GM23338 (cell line): Measurements from ENCODE around the gene SNX21. TPM values are rescaled to one million over a fixed set of nuclear protein-coding genes. Genes with fewer than 3 reads are reported as not detected.

Source experiments
- ATAC-seq: fragments of 200-7000 bp; cut with Tn5 transposase; 3 replicates; pipeline ENCODE4 v1.9.1; 2020
- DNase-seq: peaks from one replicate; pipeline ENCODE4 v3.0.0-alpha.2; 2015; ENCODE audit warnings: low spot score
- H2AFZ ChIP-seq: fragments of 200-600 bp; sonication (generic); 2 replicates; pipeline ENCODE4 v1.8.0; 2016; ENCODE audit warnings: antibody characterized with exemption, mild to moderate bottlenecking, moderate library complexity
- H3F3A ChIP-seq: fragments of 200-600 bp; sonication (generic); replicated peaks from 2 replicates; pipeline ENCODE4 v1.8.0; 2017; ENCODE audit warnings: antibody characterized with exemption, mixed run types, low read depth
- H3K27ac ChIP-seq: fragments of 200-600 bp; sonication (generic); 2 replicates; pipeline ENCODE4 v1.6.1; 2016; ENCODE audit warnings: low read depth
- H3K27me3 ChIP-seq: fragments of 200-600 bp; sonication (generic); 2 replicates; pipeline ENCODE4 v1.8.0; 2016; ENCODE audit warnings: mild to moderate bottlenecking, mixed run types, moderate library complexity; ENCODE audit not compliant: insufficient read depth
- H3K36me3 ChIP-seq: fragments of 200-600 bp; sonication (generic); 2 replicates; pipeline ENCODE4 v1.8.0; 2016; ENCODE audit warnings: mild to moderate bottlenecking; ENCODE audit not compliant: insufficient read depth
- H3K4me1 ChIP-seq: fragments of 200-600 bp; sonication (generic); 2 replicates; pipeline ENCODE4 v1.8.0; 2016; ENCODE audit warnings: mild to moderate bottlenecking, moderate library complexity; ENCODE audit not compliant: insufficient read depth
- H3K4me2 ChIP-seq: fragments of 200-600 bp; sonication (generic); 2 replicates; pipeline ENCODE4 v1.7.1; 2017; ENCODE audit warnings: mixed run types
- H3K4me3 ChIP-seq: fragments of 200-600 bp; sonication (generic); 2 replicates; pipeline ENCODE4 v1.6.1; 2016; ENCODE audit warnings: mixed run types
- H3K79me2 ChIP-seq: fragments of 200-600 bp; sonication (generic); replicated peaks from 2 replicates; pipeline ENCODE4 v1.8.0; 2017; ENCODE audit warnings: mild to moderate bottlenecking; ENCODE audit not compliant: insufficient read depth
- H3K9me2 ChIP-seq: fragments of 200-600 bp; sonication (generic); 2 replicates; pipeline ENCODE4 v1.8.0; 2017; ENCODE audit not compliant: insufficient read depth
- H4K20me1 ChIP-seq: fragments of 200-600 bp; sonication (generic); replicated peaks from 2 replicates; pipeline ENCODE4 v1.8.0; 2017; ENCODE audit warnings: mild to moderate bottlenecking; ENCODE audit not compliant: insufficient read depth
- H3K27ac Mint-ChIP-seq: 2 replicates; pipeline ENCODE4 v1.8.0; 2020; ENCODE audit warnings: inconsistent platforms, mild to moderate bottlenecking, moderate library complexity, mixed read lengths
- H3K27me3 Mint-ChIP-seq: 3 replicates; pipeline ENCODE4 v1.8.0; 2022; ENCODE audit warnings: low read depth, mild to moderate bottlenecking, moderate library complexity, mixed read lengths, inconsistent platforms; ENCODE audit not compliant: insufficient read depth, poor library complexity
- H3K36me3 Mint-ChIP-seq: 3 replicates; pipeline ENCODE4 v1.8.0; 2021; ENCODE audit warnings: low read depth, mild to moderate bottlenecking, inconsistent platforms, moderate library complexity, mixed read lengths
- H3K4me1 Mint-ChIP-seq: 3 replicates; pipeline ENCODE4 v1.8.0; 2020; ENCODE audit warnings: mild to moderate bottlenecking, inconsistent platforms, mixed read lengths
- H3K4me3 Mint-ChIP-seq: 3 replicates; pipeline ENCODE4 v1.8.0; 2021; ENCODE audit warnings: moderate library complexity, mild to moderate bottlenecking, inconsistent platforms, mixed read lengths
- H3K9me3 Mint-ChIP-seq: 3 replicates; pipeline ENCODE4 v1.8.0; 2020; ENCODE audit warnings: moderate library complexity, mild to moderate bottlenecking, inconsistent platforms, mixed read lengths
- CREB1 ChIP-seq: fragments of 250-450 bp; sonication (Bioruptor Pico); IDR thresholded peaks from 2 replicates; pipeline ENCODE4 v1.5.0; 2020; ENCODE audit warnings: low read depth, mild to moderate bottlenecking, moderate library complexity
- EZH2 ChIP-seq: fragments of 200-600 bp; sonication (generic); IDR thresholded peaks from one replicate; pipeline ENCODE4 v1.8.0; 2017; ENCODE audit warnings: antibody characterized with exemption, mild to moderate bottlenecking, low read depth; ENCODE audit not compliant: unreplicated experiment
- EZH2phosphoT487 ChIP-seq: fragments of 200-600 bp; sonication (generic); IDR thresholded peaks from one replicate; pipeline ENCODE4 v1.8.1; 2018; ENCODE audit warnings: antibody characterized with exemption; ENCODE audit not compliant: unreplicated experiment
- JUNB ChIP-seq: IDR thresholded peaks from one replicate; pipeline ENCODE4 v1.6.1; 2016; ENCODE audit warnings: antibody characterized with exemption; ENCODE audit not compliant: unreplicated experiment
- NANOG ChIP-seq: IDR thresholded peaks from 2 replicates; pipeline ENCODE4 v1.6.1; 2016; ENCODE audit warnings: antibody characterized with exemption, borderline replicate concordance
- POLR2AphosphoS5 ChIP-seq: IDR thresholded peaks from 2 replicates; pipeline ENCODE4 v1.6.1; 2016; ENCODE audit warnings: antibody characterized with exemption, low read depth
- STAT1 ChIP-seq: IDR thresholded peaks from one replicate; pipeline ENCODE4 v1.6.1; 2016; ENCODE audit warnings: antibody characterized with exemption; ENCODE audit not compliant: unreplicated experiment
- ZNF114 ChIP-seq: fragments of 250-450 bp; sonication (Bioruptor Pico); IDR thresholded peaks from 2 replicates; pipeline ENCODE4 v1.5.0; 2020; ENCODE audit warnings: mild to moderate bottlenecking, moderate library complexity
- ZNF331 ChIP-seq: fragments of 250-450 bp; sonication (Bioruptor Pico); IDR thresholded peaks from 2 replicates; pipeline ENCODE4 v1.5.0; 2020; ENCODE audit warnings: low read depth, mild to moderate bottlenecking, moderate library complexity
- polyA plus RNA-seq: library from polyadenylated mRNA; unstranded; fragments of >200 nt; fragmentation: Nextera tagmentation; extraction: Ambion mirVana; gene quantifications from 2 replicates; pipeline ENCODE4 v1.2.1, GENCODE V29; 2016
- total RNA-seq: library from RNA; depleted of rRNA; stranded (reverse); fragments of >200 nt; shearing (Covaris generic); gene quantifications from 2 replicates; pipeline ENCODE4 v1.2.3, GENCODE V29; 2014
- TF ChIP-seq, protein P1 (sequence below), 2 experiments: fragments of 200-600 bp in 1 of 2; sonication (generic) in 1 of 2; conservative IDR thresholded peaks; 2 replicates each; pipeline versions ENCODE4 v1.5.1 to v1.6.1; 2016 to 2017; ENCODE audit warnings: antibody characterized with exemption in 2 of 2, low read depth in 2 of 2, mild to moderate bottlenecking in 2 of 2, moderate library complexity in 1 of 2
- TF ChIP-seq, protein P2 (sequence below): fragments of 250-450 bp; sonication (Bioruptor Pico); IDR thresholded peaks from 2 replicates; pipeline ENCODE4 v1.5.0; 2020; ENCODE audit warnings: mild to moderate bottlenecking, moderate library complexity
- TF ChIP-seq, protein P3 (sequence below): IDR thresholded peaks from 2 replicates; pipeline ENCODE4 v1.6.1; 2016; ENCODE audit warnings: antibody characterized with exemption
- TF ChIP-seq, protein P4 (sequence below): IDR thresholded peaks from one replicate; pipeline ENCODE4 v1.6.1; 2018; ENCODE audit warnings: antibody characterized with exemption; ENCODE audit not compliant: unreplicated experiment

Gene SNX21
- total and polyA plus RNA-seq, 2 experiments from 2014 or later: 13.3 to 31.5 TPM

DNA sequence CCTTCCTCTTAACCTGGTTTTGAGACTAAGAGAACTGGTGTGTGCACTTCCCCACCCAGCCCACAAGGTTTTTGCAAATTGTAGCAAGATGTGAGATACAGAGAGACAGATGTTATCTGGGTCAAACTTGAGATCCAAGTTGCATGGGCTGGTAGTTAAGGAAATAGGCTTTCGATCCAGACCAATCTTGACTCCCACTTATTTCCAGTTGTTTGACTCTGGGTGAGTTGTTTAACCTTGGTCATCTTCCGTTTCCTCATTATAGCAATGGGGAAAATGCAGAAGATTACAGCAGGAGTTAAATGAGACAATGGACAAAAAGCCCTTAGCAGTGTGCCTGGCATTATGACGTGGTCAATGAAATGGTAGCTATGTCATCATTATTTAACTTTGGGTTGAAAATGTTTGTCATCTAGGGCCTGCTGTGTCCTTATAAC lies 1.7 kb downstream of the SNX21 start:
- Histone ChIP-seq H3K4me1 (peaks cover 20% of the 10 kb centered on the region; the same call in 1 of the 2 replicates), H3K36me3 (no peaks in the 10 kb centered on the region), H3K9me2 (no peaks in the 10 kb centered on the region), H4K20me1 (peaks cover 13% of the 10 kb centered on the region), H3K27me3 (no peaks in the 10 kb centered on the region), H3K79me2 (0 out of 2 replicates have a peak, but pooled peaks cover 3% of the 10 kb centered on the region), H3K27ac (no peak overlapping the region), H2AFZ (no peak overlapping the region), H3F3A (peaks cover 15% of the 10 kb centered on the region), H3K4me2 (peak overlapping the region; percentile 85; the same call in 1 of the 2 replicates), H3K4me3 (peak overlapping the region; percentile 82; the same call in 1 of the 2 replicates)
- no peak for ATAC-seq
- TF ChIP-seq EZH2phosphoT487: no peak
- TF ChIP-seq, protein P1, sequence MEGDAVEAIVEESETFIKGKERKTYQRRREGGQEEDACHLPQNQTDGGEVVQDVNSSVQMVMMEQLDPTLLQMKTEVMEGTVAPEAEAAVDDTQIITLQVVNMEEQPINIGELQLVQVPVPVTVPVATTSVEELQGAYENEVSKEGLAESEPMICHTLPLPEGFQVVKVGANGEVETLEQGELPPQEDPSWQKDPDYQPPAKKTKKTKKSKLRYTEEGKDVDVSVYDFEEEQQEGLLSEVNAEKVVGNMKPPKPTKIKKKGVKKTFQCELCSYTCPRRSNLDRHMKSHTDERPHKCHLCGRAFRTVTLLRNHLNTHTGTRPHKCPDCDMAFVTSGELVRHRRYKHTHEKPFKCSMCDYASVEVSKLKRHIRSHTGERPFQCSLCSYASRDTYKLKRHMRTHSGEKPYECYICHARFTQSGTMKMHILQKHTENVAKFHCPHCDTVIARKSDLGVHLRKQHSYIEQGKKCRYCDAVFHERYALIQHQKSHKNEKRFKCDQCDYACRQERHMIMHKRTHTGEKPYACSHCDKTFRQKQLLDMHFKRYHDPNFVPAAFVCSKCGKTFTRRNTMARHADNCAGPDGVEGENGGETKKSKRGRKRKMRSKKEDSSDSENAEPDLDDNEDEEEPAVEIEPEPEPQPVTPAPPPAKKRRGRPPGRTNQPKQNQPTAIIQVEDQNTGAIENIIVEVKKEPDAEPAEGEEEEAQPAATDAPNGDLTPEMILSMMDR (conservative IDR thresholded peaks at IDR 0.05; ENCODE audit: low read depth in 2 of 2): no peak
- no peak for TF ChIP-seq NANOG
- TF ChIP-seq, protein P2, sequence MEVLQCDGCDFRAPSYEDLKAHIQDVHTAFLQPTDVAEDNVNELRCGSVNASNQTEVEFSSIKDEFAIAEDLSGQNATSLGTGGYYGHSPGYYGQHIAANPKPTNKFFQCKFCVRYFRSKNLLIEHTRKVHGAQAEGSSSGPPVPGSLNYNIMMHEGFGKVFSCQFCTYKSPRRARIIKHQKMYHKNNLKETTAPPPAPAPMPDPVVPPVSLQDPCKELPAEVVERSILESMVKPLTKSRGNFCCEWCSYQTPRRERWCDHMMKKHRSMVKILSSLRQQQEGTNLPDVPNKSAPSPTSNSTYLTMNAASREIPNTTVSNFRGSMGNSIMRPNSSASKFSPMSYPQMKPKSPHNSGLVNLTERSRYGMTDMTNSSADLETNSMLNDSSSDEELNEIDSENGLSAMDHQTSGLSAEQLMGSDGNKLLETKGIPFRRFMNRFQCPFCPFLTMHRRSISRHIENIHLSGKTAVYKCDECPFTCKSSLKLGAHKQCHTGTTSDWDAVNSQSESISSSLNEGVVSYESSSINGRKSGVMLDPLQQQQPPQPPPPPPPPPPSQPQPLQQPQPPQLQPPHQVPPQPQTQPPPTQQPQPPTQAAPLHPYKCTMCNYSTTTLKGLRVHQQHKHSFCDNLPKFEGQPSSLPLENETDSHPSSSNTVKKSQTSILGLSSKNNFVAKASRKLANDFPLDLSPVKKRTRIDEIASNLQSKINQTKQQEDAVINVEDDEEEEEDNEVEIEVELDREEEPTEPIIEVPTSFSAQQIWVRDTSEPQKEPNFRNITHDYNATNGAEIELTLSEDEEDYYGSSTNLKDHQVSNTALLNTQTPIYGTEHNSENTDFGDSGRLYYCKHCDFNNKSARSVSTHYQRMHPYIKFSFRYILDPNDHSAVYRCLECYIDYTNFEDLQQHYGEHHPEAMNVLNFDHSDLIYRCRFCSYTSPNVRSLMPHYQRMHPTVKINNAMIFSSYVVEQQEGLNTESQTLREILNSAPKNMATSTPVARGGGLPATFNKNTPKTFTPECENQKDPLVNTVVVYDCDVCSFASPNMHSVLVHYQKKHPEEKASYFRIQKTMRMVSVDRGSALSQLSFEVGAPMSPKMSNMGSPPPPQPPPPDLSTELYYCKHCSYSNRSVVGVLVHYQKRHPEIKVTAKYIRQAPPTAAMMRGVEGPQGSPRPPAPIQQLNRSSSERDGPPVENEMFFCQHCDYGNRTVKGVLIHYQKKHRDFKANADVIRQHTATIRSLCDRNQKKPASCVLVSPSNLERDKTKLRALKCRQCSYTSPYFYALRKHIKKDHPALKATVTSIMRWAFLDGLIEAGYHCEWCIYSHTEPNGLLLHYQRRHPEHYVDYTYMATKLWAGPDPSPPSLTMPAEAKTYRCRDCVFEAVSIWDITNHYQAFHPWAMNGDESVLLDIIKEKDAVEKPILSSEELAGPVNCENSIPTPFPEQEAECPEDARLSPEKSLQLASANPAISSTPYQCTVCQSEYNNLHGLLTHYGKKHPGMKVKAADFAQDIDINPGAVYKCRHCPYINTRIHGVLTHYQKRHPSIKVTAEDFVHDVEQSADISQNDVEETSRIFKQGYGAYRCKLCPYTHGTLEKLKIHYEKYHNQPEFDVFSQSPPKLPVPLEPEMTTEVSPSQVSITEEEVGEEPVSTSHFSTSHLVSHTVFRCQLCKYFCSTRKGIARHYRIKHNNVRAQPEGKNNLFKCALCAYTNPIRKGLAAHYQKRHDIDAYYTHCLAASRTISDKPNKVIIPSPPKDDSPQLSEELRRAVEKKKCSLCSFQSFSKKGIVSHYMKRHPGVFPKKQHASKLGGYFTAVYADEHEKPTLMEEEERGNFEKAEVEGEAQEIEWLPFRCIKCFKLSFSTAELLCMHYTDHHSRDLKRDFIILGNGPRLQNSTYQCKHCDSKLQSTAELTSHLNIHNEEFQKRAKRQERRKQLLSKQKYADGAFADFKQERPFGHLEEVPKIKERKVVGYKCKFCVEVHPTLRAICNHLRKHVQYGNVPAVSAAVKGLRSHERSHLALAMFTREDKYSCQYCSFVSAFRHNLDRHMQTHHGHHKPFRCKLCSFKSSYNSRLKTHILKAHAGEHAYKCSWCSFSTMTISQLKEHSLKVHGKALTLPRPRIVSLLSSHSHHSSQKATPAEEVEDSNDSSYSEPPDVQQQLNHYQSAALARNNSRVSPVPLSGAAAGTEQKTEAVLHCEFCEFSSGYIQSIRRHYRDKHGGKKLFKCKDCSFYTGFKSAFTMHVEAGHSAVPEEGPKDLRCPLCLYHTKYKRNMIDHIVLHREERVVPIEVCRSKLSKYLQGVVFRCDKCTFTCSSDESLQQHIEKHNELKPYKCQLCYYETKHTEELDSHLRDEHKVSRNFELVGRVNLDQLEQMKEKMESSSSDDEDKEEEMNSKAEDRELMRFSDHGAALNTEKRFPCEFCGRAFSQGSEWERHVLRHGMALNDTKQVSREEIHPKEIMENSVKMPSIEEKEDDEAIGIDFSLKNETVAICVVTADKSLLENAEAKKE (CRISPR knock-in tag): no peak
- TF ChIP-seq, protein P3, sequence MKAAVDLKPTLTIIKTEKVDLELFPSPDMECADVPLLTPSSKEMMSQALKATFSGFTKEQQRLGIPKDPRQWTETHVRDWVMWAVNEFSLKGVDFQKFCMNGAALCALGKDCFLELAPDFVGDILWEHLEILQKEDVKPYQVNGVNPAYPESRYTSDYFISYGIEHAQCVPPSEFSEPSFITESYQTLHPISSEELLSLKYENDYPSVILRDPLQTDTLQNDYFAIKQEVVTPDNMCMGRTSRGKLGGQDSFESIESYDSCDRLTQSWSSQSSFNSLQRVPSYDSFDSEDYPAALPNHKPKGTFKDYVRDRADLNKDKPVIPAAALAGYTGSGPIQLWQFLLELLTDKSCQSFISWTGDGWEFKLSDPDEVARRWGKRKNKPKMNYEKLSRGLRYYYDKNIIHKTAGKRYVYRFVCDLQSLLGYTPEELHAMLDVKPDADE: no peak
- TF ChIP-seq ZNF331 (CRISPR knock-in tag): no peak
- no peak for TF ChIP-seq STAT1
- TF ChIP-seq CREB1 (CRISPR knock-in tag): no peak
- TF ChIP-seq ZNF114 (CRISPR knock-in tag): no peak
- TF ChIP-seq, protein P4, sequence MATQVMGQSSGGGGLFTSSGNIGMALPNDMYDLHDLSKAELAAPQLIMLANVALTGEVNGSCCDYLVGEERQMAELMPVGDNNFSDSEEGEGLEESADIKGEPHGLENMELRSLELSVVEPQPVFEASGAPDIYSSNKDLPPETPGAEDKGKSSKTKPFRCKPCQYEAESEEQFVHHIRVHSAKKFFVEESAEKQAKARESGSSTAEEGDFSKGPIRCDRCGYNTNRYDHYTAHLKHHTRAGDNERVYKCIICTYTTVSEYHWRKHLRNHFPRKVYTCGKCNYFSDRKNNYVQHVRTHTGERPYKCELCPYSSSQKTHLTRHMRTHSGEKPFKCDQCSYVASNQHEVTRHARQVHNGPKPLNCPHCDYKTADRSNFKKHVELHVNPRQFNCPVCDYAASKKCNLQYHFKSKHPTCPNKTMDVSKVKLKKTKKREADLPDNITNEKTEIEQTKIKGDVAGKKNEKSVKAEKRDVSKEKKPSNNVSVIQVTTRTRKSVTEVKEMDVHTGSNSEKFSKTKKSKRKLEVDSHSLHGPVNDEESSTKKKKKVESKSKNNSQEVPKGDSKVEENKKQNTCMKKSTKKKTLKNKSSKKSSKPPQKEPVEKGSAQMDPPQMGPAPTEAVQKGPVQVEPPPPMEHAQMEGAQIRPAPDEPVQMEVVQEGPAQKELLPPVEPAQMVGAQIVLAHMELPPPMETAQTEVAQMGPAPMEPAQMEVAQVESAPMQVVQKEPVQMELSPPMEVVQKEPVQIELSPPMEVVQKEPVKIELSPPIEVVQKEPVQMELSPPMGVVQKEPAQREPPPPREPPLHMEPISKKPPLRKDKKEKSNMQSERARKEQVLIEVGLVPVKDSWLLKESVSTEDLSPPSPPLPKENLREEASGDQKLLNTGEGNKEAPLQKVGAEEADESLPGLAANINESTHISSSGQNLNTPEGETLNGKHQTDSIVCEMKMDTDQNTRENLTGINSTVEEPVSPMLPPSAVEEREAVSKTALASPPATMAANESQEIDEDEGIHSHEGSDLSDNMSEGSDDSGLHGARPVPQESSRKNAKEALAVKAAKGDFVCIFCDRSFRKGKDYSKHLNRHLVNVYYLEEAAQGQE: no peak
- no peak for TF ChIP-seq EZH2
- no peak for TF ChIP-seq JUNB
- TF ChIP-seq POLR2AphosphoS5: no peak
- Mint-ChIP-seq H3K4me1 (peaks cover 12% of the 10 kb centered on the region), H3K36me3 (peaks cover 18% of the 10 kb centered on the region; the same call in 2 of the 3 replicates), H3K27ac (no peak overlapping the region), H3K9me3 (no peaks in the 10 kb centered on the region; the same call in 2 of the 3 replicates), H3K4me3 (peak overlapping the region; percentile 77; the same call in 2 of the 3 replicates), H3K27me3 (peaks cover 12% of the 10 kb centered on the region)
- no peak for DNase-seq
